ENCODE results near the gene TANGO6. TPM values are rescaled to one million over a fixed set of nuclear protein-coding genes. Genes with fewer than 3 reads are reported as not detected.

The TANGO6 gene
- total RNA-seq, 2 experiments from 2014 or later: 25.2 to 30.5 TPM

DNA sequence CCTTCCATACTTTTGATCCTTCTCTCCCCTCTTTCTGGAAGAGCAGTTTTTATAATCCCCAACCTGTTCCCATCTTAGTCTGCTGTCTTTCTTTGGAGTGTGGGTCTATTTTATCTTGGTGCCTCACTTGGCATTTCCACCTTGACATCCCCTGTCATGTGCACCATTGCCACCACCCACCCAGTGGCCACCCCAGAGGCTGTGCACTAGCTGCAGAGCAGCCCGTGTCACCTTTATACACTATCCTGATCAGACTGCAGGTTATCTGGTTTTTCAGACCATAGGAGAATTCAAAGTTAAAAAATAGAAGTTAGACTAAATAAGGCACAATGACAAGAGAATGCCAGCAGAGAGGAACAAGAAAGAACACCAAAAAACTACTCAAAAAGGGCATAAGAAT lies 43.8 kb downstream of the TANGO6 start:
- Mint-ChIP-seq H3K36me3 (peaks cover 7% of the 10 kb centered on the region), H3K4me1 (peaks cover 2% of the 10 kb centered on the region), H3K9me3 (no peaks in the 10 kb centered on the region), H3K27ac (no peak overlapping the region), H3K27me3 (no peaks in the 10 kb centered on the region), H3K4me3 (no peak overlapping the region)
- DNase-seq: no peak

DNA sequence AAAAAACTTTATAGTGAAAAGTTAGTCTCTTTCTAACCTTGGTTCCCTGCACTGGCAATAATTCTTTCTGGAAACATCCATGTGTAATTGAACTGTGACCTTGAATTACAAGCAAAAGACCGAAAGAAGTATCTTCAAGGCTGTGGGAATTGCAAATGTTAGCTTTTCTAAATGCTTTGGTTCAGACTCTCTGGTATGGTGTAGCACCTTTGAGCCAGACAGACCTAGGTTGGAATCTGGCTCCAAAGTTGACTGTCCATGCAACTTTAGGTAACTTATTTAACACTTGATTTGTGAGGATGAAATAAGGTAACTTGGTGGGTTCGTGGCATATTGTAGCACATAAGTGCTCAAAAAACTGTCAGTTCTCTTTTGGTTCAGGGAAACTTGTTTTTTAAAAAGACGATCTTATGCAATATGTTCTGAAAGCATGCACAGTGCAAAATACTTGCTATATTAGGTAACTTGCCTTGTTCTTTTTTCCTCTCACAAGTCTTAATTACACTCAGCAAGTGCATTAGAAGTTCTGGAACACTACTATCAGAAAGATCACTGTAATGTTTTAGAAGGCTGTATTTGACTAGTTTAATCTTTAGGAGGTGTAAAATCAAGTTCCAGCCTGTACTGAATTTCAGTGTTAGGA lies 46.3 kb downstream of the TANGO6 start:
- H3K27me3 Mint-ChIP-seq: no peaks in the 10 kb centered on the region
- no peak overlapping the region for H3K27ac Mint-ChIP-seq
- no peak overlapping the region for H3K4me3 Mint-ChIP-seq
- no peaks in the 10 kb centered on the region for H3K9me3 Mint-ChIP-seq
- H3K36me3 Mint-ChIP-seq: peaks cover 3% of the 10 kb centered on the region
- no peak for DNase-seq
- peaks cover 2% of the 10 kb centered on the region for H3K4me1 Mint-ChIP-seq

DNA sequence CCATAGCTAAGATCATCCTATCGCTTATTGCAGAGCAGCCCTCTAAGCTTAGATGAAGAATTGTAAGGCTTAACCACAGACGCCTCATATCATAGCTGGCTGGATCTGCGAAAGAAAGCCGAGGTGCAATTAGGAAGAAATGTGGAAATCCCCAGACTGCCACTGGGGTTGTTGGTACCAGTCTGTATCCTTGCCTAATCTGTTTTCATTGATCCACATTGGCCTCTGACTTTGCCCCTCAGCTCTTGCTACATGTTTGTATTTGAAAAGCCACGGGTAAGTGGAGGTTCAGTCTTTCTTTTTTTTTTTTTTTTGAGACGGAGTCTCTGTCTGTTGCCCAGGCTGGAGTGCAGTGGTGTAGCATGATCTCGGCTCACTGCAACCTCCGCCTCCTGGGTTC lies 48.9 kb downstream of the TANGO6 start:
- H3K9me3 Mint-ChIP-seq: no peaks in the 10 kb centered on the region
- no peak overlapping the region for H3K27ac Mint-ChIP-seq
- no peaks in the 10 kb centered on the region for H3K27me3 Mint-ChIP-seq
- no peak overlapping the region for H3K4me3 Mint-ChIP-seq
- H3K36me3 Mint-ChIP-seq: peaks cover 3% of the 10 kb centered on the region
- H3K4me1 Mint-ChIP-seq: peaks cover 2% of the 10 kb centered on the region
- no peak for DNase-seq

DNA sequence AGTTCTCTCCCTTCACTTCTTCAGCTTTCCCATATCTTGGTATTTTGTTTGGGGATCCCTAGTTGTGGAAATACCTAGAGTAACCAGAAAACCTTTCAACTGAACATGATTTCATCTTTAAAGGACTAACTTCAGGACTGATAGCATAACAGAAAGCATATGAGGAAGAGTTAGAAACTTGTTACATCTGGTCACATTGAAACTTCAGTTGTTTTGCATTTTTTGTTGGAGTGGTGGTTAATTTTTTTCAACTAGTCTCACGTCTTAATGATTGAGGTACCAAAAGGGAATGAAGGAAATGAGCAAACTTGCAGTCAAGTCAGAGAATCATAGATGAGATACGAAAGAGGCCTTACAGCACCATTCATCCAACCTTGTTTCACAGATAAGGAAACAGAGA lies 49.6 kb downstream of the TANGO6 start:
- Mint-ChIP-seq H3K27ac (no peak overlapping the region), H3K9me3 (no peaks in the 10 kb centered on the region), H3K36me3 (peaks cover 3% of the 10 kb centered on the region), H3K4me1 (peaks cover 2% of the 10 kb centered on the region), H3K27me3 (no peaks in the 10 kb centered on the region), H3K4me3 (no peak overlapping the region)
- no peak for DNase-seq

DNA sequence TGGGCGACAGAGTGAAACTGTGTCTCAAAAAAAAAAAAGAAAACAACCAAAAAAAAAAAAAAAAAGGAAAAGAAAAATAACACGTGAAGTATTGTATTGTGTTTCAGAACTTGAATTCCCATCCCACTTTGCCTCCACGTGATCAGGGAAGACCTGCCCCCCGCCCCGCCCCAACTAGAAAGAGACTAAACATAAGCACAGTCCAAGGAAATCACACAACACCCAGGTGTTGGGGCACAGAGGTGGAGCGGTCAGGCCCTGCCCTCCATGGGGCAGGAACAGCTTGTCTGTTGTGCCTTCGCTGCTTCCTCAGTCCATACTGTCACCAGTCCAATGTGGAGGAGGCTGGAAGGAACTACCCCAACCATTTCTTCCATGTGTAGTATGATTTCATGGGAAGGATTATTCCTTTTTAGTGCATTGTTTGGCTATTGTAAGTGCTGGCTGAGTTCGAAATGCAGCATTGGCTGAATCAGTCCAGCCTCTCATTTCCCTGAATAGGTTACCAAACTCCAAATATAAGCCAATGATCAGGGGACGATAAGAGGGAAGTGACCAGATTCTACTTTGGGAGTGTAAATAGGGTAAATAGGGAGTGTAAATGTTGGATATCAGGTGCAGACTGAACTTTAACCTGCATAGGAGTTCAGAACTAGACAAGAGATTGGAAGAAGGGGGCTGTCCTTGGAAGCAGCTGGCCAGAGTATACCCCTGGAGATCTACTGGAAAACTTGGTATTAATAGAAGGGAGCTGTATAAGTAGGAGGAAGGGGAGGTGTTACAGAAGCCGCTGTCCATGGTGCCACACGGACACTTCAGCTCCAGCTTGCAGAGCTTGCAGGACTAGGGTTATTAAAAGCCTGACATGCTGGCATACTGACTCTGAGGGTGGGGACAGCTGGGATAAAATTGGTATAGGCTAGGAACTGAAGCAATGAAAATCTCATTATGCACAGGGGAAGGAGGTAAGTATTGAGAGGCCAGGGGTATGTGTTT lies 50.7 kb downstream of the TANGO6 start:
- Mint-ChIP-seq H3K27me3 (no peaks in the 10 kb centered on the region), H3K27ac (no peak overlapping the region), H3K4me1 (peaks cover 2% of the 10 kb centered on the region), H3K9me3 (no peaks in the 10 kb centered on the region), H3K36me3 (peaks cover 3% of the 10 kb centered on the region), H3K4me3 (no peak overlapping the region)
- DNase-seq: no peak

DNA sequence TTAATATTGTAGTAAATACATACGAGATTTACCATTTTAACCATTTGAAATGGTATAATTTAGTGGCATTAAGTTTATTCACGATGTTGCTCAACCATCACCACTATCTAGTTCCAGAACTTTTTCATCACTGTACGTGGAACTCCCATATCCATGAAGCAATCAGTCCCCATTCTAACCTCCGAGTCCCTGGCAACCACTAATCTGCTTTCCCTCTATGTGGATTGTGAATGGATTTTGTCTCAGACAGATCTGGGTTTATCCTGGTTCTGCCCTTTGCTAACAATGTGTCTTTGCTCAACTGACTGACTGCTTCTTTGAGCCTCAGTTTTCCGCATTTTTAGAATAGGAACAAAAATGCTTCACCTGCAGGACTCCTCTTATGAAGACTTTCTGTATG lies 51.4 kb downstream of the TANGO6 start:
- DNase-seq: no peak
- Mint-ChIP-seq H3K27me3 (no peaks in the 10 kb centered on the region), H3K36me3 (peaks cover 3% of the 10 kb centered on the region), H3K4me3 (no peak overlapping the region), H3K9me3 (no peaks in the 10 kb centered on the region), H3K27ac (no peak overlapping the region), H3K4me1 (peaks cover 2% of the 10 kb centered on the region)

DNA sequence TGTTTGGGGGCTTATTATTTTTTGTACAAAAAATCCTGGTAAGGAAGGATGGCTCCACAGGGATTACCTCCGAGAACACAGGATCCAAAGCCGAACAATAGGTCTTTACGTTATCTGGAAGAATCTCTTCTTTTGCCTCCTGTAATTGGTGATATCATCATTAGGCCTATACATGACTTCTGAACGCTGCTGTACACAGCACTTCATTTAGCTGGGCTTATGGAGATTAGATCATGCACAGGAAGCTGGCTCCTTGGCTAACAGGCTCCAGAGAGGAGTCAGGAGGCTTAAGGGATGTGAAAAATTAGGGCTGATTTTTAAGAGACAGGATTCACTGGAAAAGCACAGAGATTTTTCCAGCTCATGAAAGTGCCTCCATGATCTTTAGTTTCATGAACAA lies 54.7 kb downstream of the TANGO6 start:
- Mint-ChIP-seq H3K9me3 (no peaks in the 10 kb centered on the region), H3K27ac (no peak overlapping the region), H3K27me3 (no peaks in the 10 kb centered on the region), H3K36me3 (no peaks in the 10 kb centered on the region), H3K4me1 (no peaks in the 10 kb centered on the region), H3K4me3 (no peak overlapping the region)
- DNase-seq: no peak

DNA sequence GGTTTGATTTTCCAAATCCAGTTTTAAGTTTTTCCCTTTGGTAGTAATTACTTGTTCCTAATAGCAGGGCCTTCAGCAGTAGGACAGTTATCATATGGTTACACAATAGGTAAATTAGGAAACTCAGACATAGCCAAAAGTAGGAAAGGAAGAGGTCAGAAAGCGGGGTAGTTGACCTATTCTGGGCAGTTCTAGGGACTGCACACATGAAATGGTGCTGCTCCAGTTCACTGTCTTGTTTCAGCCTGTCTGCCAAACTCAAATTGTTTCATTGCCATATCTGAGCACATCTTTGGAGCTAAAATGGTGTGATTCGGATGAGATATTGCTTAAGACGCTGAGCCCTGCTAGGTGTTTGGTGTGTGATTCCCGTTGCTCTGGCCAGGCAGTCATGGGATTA lies 56.7 kb downstream of the TANGO6 start:
- H3K27ac Mint-ChIP-seq: no peak overlapping the region
- no peaks in the 10 kb centered on the region for H3K27me3 Mint-ChIP-seq
- H3K4me1 Mint-ChIP-seq: no peaks in the 10 kb centered on the region
- no peak for DNase-seq
- H3K4me3 Mint-ChIP-seq: no peak overlapping the region
- no peaks in the 10 kb centered on the region for H3K36me3 Mint-ChIP-seq
- no peaks in the 10 kb centered on the region for H3K9me3 Mint-ChIP-seq

DNA sequence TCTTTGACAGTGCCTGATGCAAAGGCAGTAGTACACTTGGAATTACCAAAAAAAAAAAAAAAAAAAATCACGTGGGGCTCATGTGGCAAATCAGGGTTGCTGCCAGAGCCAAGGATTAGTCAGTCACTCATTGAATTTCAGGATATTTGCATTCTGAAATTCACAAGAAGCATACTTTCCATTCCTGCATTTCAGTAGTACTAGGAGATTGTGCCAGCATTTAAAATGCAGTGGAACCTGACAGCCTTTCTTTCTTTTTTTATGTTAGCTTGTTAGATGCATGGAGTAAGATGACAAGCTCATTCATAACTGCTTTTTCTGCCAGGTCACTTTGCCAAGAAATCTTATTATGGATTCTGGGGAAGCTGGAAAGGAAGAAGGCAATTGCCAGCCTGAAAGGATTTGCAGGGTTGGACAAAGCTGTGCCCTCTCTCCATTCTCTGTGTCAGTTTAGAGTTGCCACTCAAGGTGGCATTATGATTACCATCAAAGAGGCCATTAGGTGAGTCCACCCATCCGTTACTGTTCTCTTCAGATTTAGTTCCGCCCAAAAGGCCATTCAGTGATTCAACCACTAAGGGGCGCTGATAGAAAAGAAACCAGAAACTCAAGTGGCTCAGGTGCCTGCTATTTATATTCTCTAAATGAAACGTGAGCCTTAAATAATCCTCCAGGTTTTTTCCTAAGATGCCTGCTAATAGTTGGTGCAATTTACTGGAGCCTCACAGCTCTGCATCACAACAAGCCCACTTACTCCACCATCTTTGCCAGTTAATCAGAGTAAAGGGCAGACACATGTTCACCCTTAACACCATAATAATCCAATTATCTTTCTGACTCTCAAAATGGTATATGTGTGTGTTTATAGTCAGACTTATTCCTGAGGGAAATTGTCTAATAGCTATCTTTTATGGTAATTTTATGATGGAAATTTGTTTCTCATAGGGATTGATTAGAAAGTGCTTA lies 59.0 kb downstream of the TANGO6 start:
- no peak overlapping the region for H3K27ac Mint-ChIP-seq
- H3K36me3 Mint-ChIP-seq: no peaks in the 10 kb centered on the region
- H3K9me3 Mint-ChIP-seq: no peaks in the 10 kb centered on the region
- no peaks in the 10 kb centered on the region for H3K4me1 Mint-ChIP-seq
- H3K27me3 Mint-ChIP-seq: no peaks in the 10 kb centered on the region
- no peak overlapping the region for H3K4me3 Mint-ChIP-seq
- DNase-seq: no peak

DNA sequence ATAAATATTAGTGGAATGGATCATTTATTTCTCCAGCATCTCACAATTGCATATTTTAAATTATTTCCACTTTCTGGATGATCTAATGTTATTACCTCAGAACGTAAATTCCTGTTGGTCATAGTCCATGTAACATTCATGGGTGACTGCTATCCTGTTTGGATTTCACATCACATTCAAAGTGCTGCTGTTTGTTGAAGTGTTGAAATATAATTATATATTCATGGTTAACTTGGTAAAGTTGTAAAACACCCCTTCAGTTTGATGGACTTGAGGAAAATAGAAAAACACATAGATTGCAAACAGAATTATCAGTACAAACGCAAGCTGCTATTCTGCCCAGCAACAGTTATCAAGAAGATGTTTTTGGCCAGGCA lies 59.6 kb downstream of the TANGO6 start:
- DNase-seq: no peak
- Mint-ChIP-seq H3K4me3 (no peak overlapping the region), H3K9me3 (no peaks in the 10 kb centered on the region), H3K27me3 (no peaks in the 10 kb centered on the region), H3K27ac (no peak overlapping the region), H3K36me3 (no peaks in the 10 kb centered on the region), H3K4me1 (no peaks in the 10 kb centered on the region)

DNA sequence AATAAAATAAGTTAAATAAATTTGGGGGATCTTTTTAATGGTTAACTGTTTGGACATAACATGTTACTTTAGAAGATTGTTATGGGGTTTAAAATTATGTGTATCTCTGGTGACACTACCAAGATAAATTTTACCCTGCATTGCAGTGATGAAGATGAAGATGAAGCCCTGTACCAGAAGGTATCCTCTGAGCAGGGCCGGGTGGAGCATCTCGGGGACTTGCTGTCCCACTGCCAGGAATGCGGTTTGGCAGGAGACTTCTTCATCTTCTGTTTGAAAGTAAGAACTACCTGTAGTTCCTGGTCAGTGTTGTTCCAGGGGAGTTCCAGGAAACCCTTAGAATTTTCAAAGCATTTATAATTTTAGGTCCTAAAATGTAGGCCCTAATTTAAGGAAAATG lies 64.0 kb downstream of the TANGO6 start:
- Mint-ChIP-seq H3K9me3 (no peaks in the 10 kb centered on the region), H3K27me3 (no peaks in the 10 kb centered on the region), H3K27ac (no peak overlapping the region), H3K4me3 (no peak overlapping the region), H3K4me1 (no peaks in the 10 kb centered on the region), H3K36me3 (no peaks in the 10 kb centered on the region)
- DNase-seq: no peak

DNA sequence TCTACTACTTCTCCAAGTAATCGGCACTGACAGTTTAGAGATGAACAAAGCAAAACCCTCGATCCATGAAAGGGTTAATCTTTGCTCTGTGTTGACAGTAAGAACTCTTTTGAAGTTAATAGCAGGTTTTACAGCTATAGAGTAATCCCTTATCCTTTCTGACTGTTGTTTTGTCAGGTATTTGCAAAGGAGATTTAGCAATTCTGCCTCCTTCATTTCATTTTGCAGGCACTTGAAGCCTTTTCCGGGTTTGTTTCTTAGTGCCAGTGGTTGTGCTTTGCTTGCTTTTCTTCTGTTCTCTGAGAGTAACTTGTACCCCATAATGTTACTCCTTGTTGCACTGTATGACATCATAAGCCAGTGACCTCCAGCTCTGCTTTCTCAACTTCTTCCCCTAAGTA lies 64.5 kb downstream of the TANGO6 start:
- Mint-ChIP-seq H3K27me3 (no peaks in the 10 kb centered on the region), H3K9me3 (no peaks in the 10 kb centered on the region), H3K4me1 (no peaks in the 10 kb centered on the region), H3K4me3 (no peak overlapping the region), H3K27ac (no peak overlapping the region), H3K36me3 (no peaks in the 10 kb centered on the region)
- DNase-seq: no peak

DNA sequence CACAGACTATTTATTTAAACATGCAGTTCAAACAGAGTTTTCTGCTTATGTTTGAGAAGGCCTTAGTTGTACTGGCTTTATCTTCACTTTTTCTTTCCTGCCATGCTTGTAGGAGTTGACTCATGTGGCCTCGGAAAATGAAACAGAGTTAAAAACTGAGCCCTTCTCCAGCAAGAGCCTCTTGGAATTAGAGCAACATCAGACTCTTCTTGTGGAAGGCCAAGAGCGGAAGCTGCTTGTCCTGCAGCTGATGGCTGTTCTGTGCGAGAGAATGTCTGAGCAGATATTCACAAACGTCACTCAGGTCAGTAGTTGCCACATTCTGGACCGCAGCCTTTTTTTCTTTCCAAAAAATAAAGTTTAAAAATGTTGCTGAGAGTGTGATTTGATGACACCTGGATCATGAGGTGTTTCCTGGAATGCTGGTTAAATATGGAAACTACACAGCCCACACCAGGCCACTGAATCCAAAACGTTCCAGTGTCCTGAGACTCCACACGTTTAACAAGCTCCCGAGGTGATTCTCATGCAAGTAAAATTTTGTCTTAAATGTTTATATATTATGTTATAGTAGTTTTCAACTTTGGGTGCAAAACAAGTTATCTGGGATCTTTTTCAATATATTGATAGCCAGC lies 65.9 kb downstream of the TANGO6 start:
- H3K4me3 Mint-ChIP-seq: no peak overlapping the region
- DNase-seq: no peak
- no peaks in the 10 kb centered on the region for H3K4me1 Mint-ChIP-seq
- no peaks in the 10 kb centered on the region for H3K27me3 Mint-ChIP-seq
- H3K9me3 Mint-ChIP-seq: no peaks in the 10 kb centered on the region
- H3K27ac Mint-ChIP-seq: no peak overlapping the region
- no peaks in the 10 kb centered on the region for H3K36me3 Mint-ChIP-seq

DNA sequence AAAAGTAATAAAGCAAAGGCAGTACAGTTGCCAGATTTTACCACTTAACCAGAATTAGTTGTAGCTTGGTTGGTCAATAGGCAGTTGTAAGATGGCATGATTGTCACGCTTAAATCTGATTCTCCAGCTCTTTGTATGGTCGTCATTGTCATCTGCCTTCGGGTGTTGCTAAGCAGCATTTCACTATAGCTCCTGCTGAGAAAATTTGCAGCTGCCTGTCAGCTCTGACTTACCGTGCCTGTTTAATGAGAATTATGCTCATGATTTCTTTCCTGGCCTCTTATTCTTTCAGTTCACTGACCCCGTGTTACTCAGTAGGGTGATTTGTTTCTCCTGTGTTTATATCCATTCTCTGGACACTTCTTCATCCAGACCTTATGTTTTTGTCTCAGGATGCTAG lies 66.7 kb downstream of the TANGO6 start:
- no peak overlapping the region for H3K4me3 Mint-ChIP-seq
- DNase-seq: no peak
- no peaks in the 10 kb centered on the region for H3K27me3 Mint-ChIP-seq
- no peaks in the 10 kb centered on the region for H3K36me3 Mint-ChIP-seq
- no peaks in the 10 kb centered on the region for H3K4me1 Mint-ChIP-seq
- H3K9me3 Mint-ChIP-seq: no peaks in the 10 kb centered on the region
- no peak overlapping the region for H3K27ac Mint-ChIP-seq

All from activated naive CD8-positive, alpha-beta T cell treated with anti-CD3 and anti-CD28 coated beads for 36 hours (primary cell).